ENCODE data around the gene ITPR1.

DNA sequence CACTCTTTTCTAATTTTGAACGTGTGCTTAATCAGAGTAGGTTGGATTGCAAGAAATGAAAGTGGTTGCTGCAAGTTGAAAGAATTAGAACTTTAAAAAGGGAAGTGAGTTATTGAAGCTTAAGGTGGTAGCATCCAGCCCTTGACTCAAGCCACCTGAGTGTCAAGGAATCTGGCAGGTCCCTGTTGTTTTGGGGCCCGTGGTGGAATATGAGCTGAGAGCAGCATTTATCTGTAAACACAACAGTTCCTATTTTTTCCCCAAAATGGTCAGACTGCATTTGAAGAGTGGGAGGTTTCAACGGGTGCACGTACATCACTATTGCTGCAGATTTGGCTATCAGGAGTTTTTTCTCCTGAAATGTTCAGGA lies 1.7 kb downstream of the ITPR1 start:
- TF ChIP-seq, protein P1, sequence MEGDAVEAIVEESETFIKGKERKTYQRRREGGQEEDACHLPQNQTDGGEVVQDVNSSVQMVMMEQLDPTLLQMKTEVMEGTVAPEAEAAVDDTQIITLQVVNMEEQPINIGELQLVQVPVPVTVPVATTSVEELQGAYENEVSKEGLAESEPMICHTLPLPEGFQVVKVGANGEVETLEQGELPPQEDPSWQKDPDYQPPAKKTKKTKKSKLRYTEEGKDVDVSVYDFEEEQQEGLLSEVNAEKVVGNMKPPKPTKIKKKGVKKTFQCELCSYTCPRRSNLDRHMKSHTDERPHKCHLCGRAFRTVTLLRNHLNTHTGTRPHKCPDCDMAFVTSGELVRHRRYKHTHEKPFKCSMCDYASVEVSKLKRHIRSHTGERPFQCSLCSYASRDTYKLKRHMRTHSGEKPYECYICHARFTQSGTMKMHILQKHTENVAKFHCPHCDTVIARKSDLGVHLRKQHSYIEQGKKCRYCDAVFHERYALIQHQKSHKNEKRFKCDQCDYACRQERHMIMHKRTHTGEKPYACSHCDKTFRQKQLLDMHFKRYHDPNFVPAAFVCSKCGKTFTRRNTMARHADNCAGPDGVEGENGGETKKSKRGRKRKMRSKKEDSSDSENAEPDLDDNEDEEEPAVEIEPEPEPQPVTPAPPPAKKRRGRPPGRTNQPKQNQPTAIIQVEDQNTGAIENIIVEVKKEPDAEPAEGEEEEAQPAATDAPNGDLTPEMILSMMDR (IDR thresholded peaks at IDR 0.05; ENCODE audit: low read depth, low read length, missing input control): no peak
- TF ChIP-seq TAF1 (conservative IDR thresholded peaks at IDR 0.05) (no peak), SP1 (IDR thresholded peaks at IDR 0.05) (no peak)
